ENCODE results near the gene NLGN1.

NLGN1 gene

DNA sequence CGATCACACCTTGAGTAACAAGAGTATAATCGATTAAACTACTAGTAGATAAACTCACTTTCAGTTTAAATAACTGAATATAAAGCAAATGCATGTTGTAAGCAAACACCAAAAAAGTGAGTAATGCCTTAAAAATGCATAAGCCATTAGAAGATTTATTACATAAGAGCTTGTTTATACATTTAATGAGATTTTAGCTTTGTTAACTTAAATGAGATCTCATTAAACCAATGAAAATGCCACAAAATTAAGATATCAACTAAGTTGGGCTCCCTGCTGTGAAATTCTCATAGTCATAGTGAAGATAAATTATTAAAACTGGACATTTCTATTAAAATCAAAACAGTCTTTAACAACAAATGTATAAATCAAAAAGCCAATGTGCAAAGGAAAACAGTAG is 701.2 kb downstream of the NLGN1 start:
- peak; percentile 58 for DNase-seq (ENCODE audit: low read depth)

DNA sequence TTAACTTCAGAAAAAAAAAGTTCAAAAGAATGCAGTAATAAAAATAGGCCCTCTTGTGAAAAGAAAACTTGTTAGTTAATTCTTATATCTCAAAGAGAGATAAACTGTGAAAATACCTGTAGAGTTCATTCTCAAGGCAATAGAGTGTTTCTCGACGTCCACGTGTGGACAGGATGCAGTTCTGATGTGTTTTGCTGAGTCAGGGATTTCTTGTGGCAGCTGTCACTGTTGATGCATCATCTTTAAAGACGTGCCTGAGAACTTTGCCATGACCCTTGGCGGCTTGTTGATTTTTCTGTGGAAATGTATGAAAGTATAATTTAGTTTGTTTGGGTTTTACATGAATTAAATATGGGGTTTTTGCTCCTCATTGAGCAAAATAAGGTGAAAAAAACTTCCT is 702.2 kb downstream of the NLGN1 start:
- DNase-seq (ENCODE audit: low read depth) = no peak

DNA sequence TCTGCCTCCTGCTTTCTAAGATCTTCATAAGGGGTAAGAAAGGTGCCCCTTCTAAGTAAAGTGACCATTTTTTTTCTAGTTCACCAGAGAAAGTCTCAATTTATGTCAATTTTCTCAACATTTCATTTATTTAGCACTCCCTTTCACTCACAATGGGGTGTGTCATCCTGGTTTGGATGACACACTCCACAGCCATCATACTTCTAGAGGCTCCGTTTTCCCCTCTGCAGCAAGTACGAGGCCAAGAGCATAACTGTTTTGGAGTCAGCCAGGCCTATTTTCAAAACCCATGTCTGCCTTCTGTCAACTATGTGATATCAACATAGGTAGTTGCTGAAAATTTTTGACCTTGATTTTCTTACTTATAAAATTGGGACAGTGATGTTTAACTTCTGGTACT is 703.2 kb downstream of the NLGN1 start:
- peak; percentile 36 for DNase-seq (ENCODE audit: low read depth)

DNA sequence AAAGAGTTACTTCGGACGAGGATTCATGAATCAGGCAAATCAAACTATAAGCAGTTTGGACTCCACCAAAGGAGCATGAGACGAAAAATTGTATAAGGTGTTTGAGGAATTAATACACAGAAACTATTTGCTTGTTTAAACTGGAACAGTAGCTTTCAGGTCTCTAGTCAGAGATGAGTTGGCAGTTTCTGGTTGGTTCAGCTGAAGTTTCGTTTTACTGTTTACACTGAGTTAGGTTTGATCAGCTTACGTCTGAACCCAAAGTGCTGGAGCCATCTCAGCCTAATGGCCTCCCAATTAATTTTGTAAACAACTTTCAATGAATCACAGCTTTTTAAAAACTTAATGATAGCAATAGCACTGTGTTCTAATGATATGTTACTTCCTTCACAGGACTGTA is 703.7 kb downstream of the NLGN1 start:
- DNase-seq (ENCODE audit: low read depth) = peak; percentile 34

DNA sequence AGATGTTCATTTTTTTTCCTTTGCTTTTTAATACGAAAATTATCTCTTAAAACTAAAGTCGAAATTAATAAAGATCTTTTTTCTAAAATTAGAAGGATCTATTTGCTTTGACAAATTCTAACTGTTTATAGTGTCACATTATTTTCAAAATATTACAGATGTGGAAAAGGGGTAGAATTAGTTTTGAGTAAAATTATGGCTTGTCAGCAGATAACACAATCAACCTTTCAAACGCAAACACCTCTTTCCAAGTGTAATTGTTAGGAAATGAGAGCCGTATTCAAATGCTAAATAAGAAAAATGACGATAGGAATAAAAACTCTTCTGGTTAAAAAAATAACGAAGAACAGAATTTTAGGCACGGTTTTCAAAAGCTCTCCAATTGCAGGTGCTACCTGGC is 704.7 kb downstream of the NLGN1 start:
- no peak for DNase-seq (ENCODE audit: low read depth)

DNA sequence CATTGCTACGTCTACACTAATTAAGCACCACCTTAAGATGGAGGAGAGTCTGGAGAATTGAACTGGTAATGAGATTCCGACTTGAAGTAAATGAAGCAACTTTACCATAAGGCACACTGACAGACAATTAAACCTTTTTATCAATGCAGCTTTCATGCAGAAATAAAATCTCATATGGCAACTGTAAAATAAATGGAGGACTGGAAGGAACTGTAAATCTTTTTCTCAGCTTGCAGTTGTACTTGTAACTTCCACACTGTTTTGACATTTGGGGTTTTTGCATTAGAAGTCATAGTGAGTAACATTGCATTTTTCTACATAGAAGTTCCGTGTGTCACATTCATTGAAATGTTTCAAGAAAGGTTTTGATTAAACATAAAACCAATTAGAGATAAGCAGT is 705.3 kb downstream of the NLGN1 start:
- peak; percentile 22 for DNase-seq (ENCODE audit: low read depth)

DNA sequence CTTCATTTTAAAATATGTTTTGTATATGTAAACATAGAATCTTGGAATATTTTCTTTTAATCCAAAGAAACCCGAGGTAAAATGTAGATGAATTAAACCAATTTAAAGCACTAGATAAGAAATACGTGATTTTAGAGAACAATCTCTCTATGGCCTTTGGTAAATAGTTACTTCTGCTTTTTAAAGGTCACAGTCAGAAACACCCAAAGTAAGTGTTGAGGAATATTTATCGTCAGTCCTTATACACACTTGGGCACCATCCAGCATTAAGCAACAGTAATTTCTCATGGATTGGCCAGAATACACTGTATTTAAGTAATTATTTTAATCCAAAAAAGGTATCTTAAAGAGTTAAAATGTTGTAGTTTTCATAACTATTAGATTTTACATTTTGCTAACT is 713.2 kb downstream of the NLGN1 start:
- DNase-seq (ENCODE audit: low read depth) = no peak

DNA sequence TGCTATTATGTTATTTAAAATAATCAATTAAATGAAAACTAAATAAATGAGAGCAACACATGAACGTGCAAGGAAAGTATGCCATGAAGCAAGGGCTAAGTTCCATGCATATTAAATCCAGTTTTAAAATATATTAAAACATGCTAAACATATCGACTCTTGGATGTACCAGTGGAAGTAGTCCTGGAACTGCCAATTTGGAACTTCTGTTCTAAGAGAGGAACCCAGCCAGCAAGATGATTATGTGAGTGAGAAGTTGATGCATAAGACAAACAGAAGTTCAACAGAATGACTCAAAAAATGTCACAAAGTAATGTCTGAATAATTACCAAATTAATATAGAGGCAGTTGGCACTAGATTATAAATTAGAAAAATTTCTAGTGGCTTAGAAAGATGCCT is 714.2 kb downstream of the NLGN1 start:
- no peak for DNase-seq (ENCODE audit: low read depth)

DNA sequence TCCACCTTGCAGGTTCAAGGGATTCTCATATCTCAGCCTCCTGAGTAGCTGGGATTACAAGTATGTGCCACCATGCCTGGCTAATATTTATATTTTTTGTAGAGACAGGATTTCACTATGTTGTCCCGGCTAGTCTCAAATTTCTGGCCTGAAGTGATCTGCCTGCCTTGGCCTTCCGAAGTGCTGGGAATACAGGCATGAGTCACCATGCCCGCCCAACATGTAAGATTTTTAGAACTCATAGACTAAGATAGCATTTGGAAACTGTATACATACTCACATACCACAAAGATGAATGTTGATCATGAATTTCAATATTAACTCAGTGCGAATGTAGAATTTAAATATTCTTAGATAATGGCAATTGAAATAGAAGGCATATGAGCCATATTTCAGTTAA is 718.9 kb downstream of the NLGN1 start:
- DNase-seq (ENCODE audit: low read depth) = peak; percentile 62

DNA sequence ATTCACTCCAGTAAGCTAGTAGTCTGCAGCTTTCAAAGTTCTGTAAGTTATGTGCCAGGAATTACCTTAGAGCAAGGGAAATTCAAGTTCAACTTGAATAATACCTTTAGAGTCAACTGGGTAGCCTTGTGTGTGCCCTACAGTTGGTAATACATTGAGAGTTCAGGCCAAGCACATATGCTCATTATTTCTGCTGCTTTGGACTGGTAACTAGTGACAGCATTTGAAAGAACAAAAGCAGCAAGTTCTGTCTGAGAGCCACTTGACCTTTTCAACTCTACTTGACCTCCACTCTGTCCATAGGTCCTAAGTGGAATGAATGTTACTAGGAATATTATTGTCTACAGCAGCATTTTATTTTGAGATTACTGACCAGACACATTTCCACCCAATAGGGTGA is 723.5 kb downstream of the NLGN1 start:
- no peak for DNase-seq (ENCODE audit: low read depth)

DNA sequence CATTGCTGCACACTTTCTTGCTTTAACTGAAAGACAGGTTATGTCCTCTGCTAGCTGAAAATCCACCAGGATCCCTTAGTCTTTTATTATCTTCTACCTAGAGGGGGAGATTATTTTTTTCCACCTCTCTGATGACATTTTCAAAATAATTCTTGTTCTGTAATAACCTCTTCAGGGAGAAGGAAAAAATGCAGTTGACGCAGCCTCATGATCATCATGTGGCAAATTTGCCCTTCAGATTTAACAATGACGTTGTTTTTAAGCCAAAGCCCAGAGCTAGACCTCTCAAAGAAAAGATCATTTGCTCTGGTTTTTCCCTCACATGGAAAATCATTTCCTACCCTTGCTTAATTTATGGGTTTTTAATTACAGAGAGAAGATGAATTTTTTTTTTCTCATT is 724.9 kb downstream of the NLGN1 start:
- no peak for DNase-seq (ENCODE audit: low read depth)

DNA sequence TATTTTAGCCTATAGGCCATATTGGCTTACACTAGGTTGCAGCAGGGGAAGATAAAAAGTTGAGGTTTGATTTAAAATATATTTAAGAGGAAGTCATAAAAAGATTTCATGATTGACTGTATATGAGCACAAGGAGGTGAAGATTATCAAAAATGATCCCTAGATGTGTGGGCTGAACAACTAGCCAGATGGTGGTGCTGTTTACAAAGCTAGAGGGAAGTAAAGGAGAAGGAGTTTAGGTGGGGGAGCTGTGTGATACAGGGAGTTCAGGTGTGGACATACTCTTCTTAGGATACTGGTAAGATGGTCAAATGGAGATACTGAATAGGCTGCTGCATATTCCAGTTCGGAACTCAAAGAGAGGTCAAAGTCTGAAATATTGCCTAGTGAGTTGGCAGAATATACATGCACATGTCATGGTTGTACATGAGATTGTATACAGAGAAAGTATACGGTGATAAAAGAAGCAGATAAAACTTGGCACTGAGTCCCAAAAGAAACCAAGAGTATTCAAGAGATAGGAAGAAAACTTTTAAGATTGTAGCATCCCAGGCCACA is 727.8 kb downstream of the NLGN1 start:
- DNase-seq (ENCODE audit: low read depth) = peak; percentile 69

DNA sequence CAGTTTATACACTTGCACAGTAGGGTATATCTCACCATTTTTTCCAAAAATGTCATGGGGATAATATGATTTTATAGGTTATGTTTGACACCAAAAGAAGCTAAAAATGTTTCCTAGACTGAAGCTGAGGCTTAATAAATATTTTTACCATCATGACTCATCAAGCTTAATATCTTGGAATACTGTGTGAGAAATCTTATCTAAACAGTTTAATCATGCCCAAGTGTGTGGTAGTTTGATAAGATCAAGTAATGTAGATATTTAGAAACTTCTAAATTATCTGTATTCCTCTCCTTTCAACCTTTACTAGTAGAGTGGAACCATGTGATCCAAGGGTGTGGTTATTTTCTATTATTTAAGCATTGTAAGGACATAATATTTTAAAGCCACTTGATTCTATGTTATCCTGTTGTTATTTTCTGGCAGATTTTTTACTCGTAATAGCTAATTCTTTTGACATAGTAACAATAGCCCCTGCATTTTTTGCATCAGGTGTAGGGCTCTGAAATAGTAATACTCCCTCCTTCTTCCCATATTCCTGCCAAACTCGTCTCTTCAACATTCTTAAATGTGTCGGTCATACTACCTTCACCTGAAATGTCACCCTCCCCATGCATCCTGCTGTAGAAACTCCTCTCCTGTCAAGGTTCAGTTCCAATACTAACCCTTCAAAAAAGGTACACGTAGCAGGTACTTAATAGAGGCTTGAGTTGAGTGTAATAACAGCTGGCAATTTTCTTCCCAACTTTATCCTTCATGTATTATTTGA is 729.6 kb downstream of the NLGN1 start:
- DNase-seq (ENCODE audit: low read depth) = peak; percentile 72

DNA sequence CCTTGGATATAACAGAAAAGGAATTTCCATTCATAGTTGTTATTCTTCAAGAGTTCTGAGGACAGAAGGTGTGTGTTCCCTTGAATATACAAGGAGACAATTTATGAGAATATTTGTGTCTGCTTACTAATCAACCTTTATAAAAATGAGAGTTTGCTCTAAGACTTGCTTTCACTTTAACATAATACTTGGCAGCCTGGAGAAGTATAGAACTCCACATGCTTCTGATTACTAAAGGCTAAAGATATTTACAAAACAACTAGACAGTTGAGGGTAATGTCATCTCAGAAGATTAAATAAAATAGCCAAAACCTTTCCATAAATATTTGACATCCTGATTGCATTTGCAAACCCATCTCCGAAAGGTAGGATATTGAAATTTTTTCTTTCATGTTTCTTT is 734.5 kb downstream of the NLGN1 start:
- DNase-seq (ENCODE audit: low read depth) = peak; percentile 18

DNA sequence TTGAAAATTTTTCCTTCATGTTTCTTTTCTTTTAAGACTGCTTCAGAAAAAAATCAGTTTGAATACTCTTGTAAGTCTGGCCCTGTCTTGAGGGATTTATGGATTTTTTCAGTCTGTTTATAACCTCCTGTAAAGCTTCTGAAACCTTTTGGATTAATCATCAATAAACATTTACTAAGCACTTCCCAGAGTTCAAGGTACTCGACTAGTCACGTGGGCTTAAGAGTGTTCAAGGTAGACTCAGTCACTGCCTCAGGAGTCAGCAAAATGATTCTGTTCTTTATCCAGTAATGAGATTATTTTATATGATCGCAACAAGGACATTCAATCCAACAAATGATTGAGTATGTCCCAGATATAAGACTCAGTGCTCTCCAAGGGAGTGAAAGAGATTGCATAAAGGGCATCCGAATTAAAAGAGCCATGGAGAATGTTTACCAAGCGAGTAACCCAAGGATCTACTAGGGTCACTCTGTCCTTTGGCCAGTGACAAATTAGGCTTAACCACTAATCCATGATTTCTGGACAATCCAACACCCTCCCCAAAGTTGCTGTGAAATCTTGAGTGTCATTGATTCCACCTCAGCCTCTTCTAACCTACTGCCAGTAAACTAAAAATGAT is 735.0 kb downstream of the NLGN1 start:
- no peak for DNase-seq (ENCODE audit: low read depth)

DNA sequence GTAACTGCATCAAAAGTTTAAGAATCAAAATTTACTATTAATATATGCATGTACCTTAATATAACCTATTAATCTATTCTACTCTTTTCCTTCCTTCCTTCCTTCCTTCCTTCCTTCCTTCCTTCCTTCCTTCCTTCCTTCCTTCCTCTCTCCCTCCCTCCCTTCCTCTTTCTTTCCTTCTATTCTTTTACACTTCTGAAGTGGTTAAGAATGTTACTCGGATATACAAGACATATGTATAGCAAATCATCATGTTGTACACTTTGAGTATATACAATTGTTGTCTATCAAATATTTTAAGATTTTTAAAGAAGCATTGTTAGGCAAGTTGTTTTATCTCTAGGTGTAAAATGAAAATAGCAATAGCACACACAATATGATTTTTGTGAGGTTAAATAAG is 748.5 kb downstream of the NLGN1 start:
- no peak for DNase-seq (ENCODE audit: low read depth)

DNA sequence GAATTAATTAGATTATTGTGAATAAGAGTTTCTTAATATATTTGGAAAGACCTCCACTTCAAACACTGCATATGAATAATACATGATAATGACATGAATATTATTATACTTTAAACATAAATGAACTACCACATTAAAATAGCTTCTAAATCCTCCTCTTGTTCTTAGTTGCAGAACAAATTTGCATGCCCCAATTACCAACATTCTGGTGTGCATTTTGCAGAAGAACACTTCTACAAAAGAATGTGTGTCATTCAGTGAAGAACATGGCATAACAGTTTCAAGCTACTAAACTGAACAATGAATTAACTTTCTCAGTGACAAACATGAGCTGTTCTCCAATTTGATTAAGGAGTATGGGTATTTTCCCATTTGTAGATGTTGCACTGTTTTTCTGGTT is 750.3 kb downstream of the NLGN1 start:
- no peak for DNase-seq (ENCODE audit: low read depth)

DNA sequence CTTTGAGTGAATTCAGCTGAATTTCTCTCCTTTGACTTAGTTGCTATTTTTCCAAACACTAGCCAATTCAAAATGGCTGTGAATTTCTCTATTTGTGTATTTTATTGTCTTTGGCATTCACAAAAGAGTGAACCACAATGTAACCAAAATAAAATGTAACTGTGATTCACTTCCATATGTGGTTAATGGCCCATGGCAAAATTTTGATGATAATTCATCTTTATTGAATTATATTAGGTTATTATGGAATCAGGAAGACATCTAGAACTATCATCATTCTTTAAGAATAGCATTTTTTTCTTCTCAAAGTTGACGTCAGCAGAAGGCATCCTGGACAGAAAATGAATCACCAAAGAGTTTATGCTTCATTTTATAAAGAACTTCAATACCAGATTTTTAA is 756.3 kb downstream of the NLGN1 start:
- peak; percentile 78 for DNase-seq (ENCODE audit: low read depth)

DNA sequence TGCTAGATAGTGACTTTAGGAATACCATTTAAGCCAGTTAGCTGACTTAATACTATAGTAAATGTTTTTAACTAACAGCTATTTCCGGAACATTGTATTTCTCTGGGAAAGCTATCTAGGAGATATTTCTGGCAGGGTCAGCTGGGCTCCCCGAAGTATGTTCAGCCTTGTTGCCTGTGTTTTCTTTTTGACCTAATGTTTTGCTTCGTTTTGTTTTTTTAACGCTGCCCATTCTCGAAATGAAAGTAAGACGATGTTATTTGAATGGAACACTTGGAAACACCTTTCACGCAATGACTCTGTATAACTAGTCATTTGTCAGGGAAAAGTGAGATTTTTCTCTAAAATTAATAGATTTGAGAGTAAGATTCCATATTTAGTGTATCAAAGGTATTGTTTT is 758.7 kb downstream of the NLGN1 start:
- no peak for DNase-seq (ENCODE audit: low read depth)

DNA sequence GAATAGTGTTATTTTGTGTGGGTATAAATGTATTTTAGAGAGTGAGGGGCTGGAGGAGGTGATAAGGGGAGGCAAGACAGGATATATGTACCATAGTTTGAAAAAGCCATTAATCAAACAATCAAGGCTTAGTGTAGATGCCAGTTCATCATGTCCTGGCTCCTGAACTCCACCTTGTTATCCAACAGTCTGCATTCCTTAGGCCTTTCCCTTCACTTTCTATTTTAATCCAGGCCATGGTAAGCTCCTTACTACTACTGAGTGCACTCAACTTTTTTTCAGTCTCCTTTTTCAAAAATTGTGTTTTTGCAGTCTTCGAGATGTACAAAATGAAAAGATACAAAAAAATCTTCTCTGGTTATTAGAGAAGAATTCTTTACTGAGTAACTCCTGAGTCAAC is 761.1 kb downstream of the NLGN1 start:
- DNase-seq (ENCODE audit: low read depth) = peak; percentile 40

DNA sequence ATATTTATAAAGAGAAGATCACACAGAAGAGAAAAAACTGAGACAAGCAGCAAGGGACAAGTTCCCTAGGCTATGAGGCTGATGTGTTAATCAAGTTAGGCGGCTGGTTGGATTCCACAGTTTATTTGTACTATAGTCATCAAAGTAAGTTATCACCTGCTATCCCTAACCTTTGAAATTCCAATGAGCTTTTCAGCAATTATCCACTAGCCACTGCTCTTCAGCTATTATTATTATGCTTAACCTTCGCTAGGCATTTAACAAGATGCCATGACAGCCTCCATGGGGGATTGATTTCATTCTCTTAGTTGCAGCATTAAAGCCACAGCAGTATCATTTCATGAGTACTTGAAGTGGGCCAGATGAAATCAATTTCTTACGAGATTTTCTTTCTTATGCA is 762.1 kb downstream of the NLGN1 start:
- no peak for DNase-seq (ENCODE audit: low read depth)

DNA sequence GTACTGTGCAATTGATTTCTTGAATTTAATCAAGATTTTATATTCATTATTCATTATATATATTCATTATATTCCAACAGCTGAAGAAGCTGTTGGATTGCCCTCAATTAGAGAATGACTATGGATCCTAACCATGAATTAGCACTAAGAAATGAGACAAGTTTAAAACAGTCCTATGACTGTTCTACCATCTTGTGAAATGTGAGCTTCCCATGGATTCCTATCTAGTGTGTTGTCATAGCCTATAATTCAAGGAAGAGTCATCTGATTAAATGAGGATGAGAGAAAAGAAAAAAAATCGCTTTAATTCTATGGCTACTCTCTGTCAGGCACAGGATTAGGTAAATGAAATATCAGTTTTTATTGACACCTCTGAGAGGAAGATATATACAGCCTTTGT is 765.0 kb downstream of the NLGN1 start:
- peak; percentile 71 for DNase-seq (ENCODE audit: low read depth)

DNA sequence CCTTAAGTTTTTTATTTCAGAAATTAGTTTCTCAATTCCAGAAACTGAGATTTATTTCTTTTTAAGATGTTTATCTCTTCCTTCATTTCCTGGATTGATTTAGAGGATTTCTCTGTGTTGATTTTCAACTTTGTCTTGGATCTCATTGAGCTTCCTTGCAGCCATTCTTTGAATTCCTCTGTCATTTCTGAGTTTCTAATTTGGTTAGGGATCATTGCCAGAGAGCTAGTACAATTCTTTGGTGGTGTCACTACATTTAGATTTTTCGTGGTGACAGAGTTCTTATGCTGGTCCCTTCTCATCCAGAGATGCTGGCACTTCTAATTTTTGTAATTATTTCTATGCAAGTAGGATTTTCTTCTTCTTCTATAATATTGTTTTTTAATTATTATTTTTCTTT is 770.5 kb downstream of the NLGN1 start:
- peak; percentile 82 for DNase-seq (ENCODE audit: low read depth)

Data from EH (cell line).